ENCODE measurements around the gene DAGLA. TPM values are rescaled to one million over a fixed set of nuclear protein-coding genes. Genes with fewer than 3 reads are reported as not detected.
A peak's percentile ranks its signal among the peaks of the same experiment; 100 is the strongest.

DAGLA gene
- total and polyA plus RNA-seq, 5 experiments from 2014 or later, result 0.08 to 0.13 TPM; not detected in 3

DNA sequence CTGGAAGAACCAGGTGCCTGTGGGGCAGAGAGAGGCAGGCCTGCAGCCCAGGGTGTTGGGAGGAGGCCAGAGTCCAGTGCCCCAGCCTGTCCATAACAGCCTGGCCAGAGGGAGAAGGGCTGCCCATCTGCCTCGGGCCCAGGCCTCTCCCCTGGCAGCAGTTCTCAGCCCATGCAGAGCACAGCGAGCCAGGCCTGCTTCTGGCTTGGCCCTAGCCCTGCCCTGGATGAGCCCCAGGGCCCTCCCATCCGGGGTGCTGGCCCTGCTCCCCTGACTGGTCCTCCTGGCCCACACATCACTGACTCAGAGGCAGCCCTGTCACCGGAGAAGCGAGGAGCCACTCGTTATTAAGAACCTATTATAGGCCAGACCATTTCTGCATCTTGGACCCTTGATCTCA lies 52.5 kb downstream of the DAGLA start:
- no peaks in the 10 kb centered on the region for H3K36me3 Mint-ChIP-seq
- no peak for ATAC-seq
- no peaks in the 10 kb centered on the region for H3K27me3 Mint-ChIP-seq
- no peak for DNase-seq
- no peak overlapping the region for H3K27ac Mint-ChIP-seq
- POLR2A ChIA-PET, result interaction anchor here (0.6 to 1.2 kb wide), 2 partner anchors 38 to 52 kb away, joined by 3 to 5 read pairs; no protein-coding TSS in a partner anchor
- H3K4me1 Mint-ChIP-seq, result peaks cover 1 to 7% (median 6%) of the 10 kb centered on the region in 4 donors
- no peak overlapping the region for H3K4me3 Mint-ChIP-seq
- H3K9me3 Mint-ChIP-seq, result no peaks in the 10 kb centered on the region

DNA sequence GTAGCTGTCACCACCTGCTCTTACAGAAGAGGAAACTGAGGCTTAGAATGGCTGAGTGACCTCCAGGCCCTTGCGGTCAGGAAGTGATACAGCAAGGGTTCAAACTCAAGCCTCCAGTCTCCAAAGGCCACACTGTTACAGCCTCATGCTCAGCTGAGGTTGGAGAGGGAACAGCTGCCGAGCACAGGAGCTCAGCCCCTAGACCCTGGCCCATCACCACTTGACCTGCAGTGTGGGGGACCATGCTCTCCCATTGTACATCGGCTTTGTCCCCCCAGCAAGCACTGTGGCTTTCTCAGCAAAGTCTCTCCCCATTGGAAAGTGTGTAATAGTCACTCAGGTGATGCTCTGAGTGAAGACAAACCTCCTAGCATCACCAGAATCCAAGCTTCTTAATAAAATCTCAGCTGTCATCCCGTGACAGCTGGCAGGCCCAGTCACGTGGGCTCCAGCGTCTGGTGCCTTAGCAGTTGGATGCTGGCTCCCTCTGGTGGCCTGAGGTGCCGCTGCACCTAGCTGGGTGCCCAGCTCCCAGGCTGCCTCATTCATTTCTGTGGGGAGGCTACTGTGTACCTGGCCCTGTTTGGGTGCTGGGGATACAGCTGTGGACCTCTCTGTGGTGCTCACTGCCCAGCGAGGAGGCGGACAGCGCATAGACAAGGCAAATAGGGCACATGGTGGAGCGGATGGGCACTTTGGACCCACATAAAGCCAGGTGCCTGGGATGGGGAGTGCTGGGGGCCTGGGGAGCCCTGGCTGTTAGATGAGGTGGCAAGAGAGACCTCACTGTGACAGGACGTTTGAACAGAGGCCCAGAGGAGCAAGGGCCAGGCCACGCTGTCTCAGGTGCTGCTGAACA lies 53.2 kb downstream of the DAGLA start:
- Mint-ChIP-seq H3K9me3 (no peaks in the 10 kb centered on the region), H3K4me1 (peaks cover 1 to 7% (median 5%) of the 10 kb centered on the region in 4 donors), H3K27me3 (no peaks in the 10 kb centered on the region), H3K27ac (peak overlapping the region in 4 of 10 donors; percentile 9 to 87 (median 72)), H3K36me3 (no peaks in the 10 kb centered on the region), H3K4me3 (no peak overlapping the region)
- DNase-seq, result peak; percentile 71 to 89 (median 80)
- POLR2A ChIA-PET, result interaction anchor here (0.6 to 1.2 kb wide), 3 partner anchors 39 to 1083 kb away, joined by 3 to 8 read pairs (median 5); no protein-coding TSS in a partner anchor
- peak; percentile 99 to 100 for ATAC-seq

DNA sequence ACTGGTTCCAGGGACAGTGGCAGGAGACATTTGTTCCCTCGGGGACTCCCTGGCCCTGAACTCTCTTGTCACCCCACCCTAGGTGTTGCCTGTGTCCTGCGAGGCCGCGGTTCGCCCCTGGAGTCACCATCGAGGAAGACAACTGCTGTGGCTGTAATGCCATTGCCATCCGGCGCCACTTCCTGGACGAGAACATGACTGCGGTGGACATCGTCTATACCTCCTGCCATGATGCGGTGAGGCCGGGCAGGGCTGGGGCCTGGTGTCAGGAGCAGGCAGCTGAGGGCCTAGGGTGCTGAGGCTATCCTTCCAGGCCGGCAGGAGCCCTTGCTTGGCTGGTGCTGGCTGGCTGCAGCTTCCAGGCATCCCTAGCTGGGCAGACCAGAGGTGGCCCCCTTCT lies 54.6 kb downstream of the DAGLA start:
- Mint-ChIP-seq H3K27ac (no peak overlapping the region), H3K9me3 (no peaks in the 10 kb centered on the region), H3K4me3 (no peak overlapping the region), H3K4me1 (peaks cover 1 to 7% (median 4%) of the 10 kb centered on the region in 4 donors), H3K36me3 (no peaks in the 10 kb centered on the region), H3K27me3 (no peaks in the 10 kb centered on the region)
- no peak for ATAC-seq
- DNase-seq, result no peak
- POLR2A ChIA-PET, result no interaction called here

DNA sequence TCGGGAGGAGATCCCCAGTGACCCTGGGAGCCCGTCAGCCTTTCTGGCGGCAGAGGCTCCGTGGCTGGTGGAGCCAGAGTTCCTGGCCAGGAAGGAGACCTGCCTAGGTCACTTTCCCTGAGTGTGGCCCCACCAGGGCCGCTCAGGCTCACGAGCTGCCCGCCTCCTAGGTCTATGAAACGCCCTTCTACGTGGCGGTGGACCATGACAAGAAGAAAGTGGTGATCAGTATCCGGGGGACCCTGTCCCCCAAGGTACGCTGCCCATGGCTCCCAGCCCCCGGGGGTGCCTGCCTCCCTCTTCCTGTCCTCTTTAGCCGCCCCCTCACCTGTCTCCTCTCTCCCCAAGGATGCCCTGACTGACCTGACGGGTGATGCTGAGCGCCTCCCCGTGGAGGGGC lies 55.2 kb downstream of the DAGLA start:
- Mint-ChIP-seq H3K36me3 (no peaks in the 10 kb centered on the region), H3K4me1 (peaks cover 1 to 7% (median 4%) of the 10 kb centered on the region in 4 donors), H3K27ac (peak overlapping the region in 1 of 10 donors; percentile 44)

DNA sequence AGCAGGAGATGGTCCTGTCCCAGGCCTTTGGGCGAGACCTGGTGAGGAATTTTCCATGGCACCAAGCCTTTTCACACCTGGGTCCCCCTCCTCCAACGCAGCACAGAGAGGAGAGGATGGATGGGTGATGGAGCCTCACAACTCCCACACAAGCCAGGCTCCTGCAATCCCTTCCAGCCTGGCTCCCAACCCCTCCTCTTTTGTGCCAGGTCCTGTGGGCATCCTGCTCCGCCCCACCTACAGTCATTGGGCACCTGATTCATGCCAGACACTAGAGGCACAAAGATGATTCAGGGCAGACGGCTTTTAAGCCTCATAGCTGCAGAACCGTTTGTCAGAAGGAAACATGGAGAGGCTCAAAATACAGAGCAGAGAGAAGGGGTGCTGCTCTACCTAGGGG lies 56.1 kb downstream of the DAGLA start:
- POLR2A ChIA-PET, result no interaction called here
- H3K27ac Mint-ChIP-seq, result peak overlapping the region in 1 of 10 donors; percentile 18
- H3K4me3 Mint-ChIP-seq, result no peak overlapping the region
- no peaks in the 10 kb centered on the region for H3K36me3 Mint-ChIP-seq
- H3K4me1 Mint-ChIP-seq, result peaks cover 1 to 7% (median 4%) of the 10 kb centered on the region in 4 donors
- ATAC-seq, result no peak
- no peak for DNase-seq
- no peaks in the 10 kb centered on the region for H3K27me3 Mint-ChIP-seq
- no peaks in the 10 kb centered on the region for H3K9me3 Mint-ChIP-seq

More for the DNA sequence above, 55.2 kb downstream of the DAGLA start:
- DNase-seq (no peak), ATAC-seq (no peak)
- Mint-ChIP-seq H3K27me3 (no peaks in the 10 kb centered on the region), H3K9me3 (no peaks in the 10 kb centered on the region), H3K4me3 (no peak overlapping the region)
- POLR2A ChIA-PET, result no interaction called here

DNA sequence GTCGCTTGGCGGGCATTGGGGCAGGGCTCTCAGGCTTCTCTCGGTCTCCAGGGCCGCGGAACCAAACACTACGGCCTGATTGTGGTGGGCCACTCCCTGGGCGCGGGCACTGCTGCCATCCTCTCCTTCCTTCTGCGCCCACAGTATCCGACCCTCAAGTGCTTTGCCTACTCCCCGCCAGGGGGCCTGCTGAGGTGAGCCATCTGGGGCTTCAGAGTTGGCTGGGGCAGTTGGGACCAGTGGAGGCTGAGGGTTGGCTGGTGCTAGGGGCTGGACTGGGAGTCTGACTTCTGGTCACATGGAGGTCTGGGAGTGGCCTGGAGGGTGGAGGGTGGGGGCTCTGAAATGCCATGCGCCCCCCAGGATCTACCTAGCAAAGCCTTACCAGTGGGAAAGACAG lies 56.9 kb downstream of the DAGLA start:
- H3K27ac Mint-ChIP-seq, result no peak overlapping the region
- H3K9me3 Mint-ChIP-seq, result no peaks in the 10 kb centered on the region
- ATAC-seq, result no peak
- peaks cover 1 to 7% (median 4%) of the 10 kb centered on the region in 4 donors for H3K4me1 Mint-ChIP-seq
- H3K27me3 Mint-ChIP-seq, result no peaks in the 10 kb centered on the region
- no peak overlapping the region for H3K4me3 Mint-ChIP-seq
- no peak for DNase-seq
- POLR2A ChIA-PET, result no interaction called here
- no peaks in the 10 kb centered on the region for H3K36me3 Mint-ChIP-seq

DNA sequence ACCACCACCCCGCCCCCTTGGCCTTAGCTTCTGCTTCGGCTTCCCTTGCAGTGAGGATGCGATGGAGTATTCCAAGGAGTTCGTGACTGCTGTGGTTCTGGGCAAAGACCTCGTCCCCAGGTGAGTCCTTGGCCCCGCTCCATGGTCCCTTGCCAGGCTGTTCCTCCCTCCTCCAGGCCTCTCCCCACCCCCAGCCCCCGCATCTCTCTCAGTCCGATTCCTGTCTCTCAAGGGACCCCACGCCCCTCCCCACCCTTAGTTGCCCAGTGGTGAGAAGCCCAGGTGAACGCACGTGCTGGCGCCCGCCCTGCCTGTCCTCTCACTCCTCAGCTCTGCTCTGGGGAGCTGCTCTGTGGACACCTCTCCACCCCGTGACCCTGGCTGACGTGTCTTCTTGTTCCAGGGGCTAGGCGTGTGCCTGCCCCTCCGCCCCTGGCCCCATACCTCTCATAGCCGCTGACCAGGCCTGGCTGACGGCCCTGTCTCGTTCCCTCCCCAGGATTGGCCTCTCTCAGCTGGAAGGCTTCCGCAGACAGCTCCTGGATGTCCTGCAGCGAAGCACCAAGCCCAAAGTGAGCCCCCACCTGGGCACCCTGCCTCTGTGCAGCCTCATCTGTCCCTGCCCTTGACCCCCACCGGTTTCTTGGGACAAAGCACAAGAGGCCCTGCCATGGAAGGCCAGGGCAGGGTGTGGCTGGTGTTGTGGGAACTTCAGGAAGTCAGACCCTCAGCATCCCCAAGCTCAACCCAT lies 57.6 kb downstream of the DAGLA start:
- no peak overlapping the region for H3K4me3 Mint-ChIP-seq
- no peaks in the 10 kb centered on the region for H3K36me3 Mint-ChIP-seq

DNA sequence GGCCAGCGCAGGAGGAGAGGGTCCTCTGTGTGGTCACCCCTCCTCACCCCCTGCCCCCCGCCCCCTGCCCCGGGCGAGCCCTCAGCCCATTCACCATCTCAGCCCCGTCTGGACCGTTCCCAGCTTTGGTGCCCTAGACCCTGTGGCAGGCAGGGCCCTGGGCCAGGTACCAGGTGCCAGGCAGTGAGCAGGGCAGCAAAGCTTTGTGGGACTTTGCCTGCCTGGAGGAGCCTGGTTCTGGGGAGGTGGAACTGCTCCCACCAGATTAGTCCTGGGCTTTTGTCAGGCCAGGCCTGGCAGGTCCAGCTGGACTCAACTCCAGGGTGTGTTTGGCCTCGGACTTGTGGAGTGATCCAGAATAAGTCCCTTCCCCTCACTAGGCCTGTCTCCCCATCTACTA lies 58.6 kb downstream of the DAGLA start:
- H3K36me3 Mint-ChIP-seq, result no peaks in the 10 kb centered on the region
- DNase-seq (no peak), ATAC-seq (no peak)
- H3K27ac Mint-ChIP-seq, result peak overlapping the region in 1 of 10 donors; percentile 43
- no peaks in the 10 kb centered on the region for H3K4me1 Mint-ChIP-seq
- no peaks in the 10 kb centered on the region for H3K9me3 Mint-ChIP-seq
- POLR2A ChIA-PET, result interaction anchor here (1.2 kb wide), 1 partner anchor 10 kb away, joined by 3 read pairs; no protein-coding TSS in a partner anchor
- no peaks in the 10 kb centered on the region for H3K27me3 Mint-ChIP-seq
- H3K4me3 Mint-ChIP-seq, result no peak overlapping the region

More for the DNA sequence above, 57.6 kb downstream of the DAGLA start:
- ATAC-seq (no peak), DNase-seq (no peak)
- Mint-ChIP-seq H3K4me1 (peaks cover 1 to 7% (median 4%) of the 10 kb centered on the region in 4 donors), H3K27me3 (no peaks in the 10 kb centered on the region), H3K27ac (peak overlapping the region in 1 of 10 donors; percentile 43), H3K9me3 (no peaks in the 10 kb centered on the region)
- POLR2A ChIA-PET, result interaction anchor here (1.2 kb wide), 1 partner anchor 11 kb away, joined by 3 read pairs; no protein-coding TSS in a partner anchor

DNA sequence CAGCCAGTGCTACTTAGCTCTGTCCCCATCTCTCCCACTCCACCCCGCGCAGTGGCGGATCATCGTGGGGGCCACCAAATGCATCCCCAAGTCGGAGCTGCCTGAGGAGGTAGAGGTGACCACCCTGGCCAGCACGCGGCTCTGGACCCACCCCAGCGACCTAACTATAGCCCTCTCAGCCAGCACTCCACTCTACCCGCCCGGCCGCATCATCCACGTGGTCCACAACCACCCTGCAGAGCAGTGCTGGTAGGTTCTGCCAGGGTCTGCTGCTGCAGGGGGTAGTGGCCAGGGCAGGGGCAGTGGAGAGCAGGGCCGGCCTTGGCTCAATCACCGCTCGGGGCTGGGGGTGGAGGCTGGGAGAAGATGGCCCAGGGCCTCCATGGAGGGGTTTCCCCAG lies 59.2 kb downstream of the DAGLA start:
- H3K4me3 Mint-ChIP-seq, result no peak overlapping the region
- DNase-seq (no peak), ATAC-seq (no peak)
- POLR2A ChIA-PET, result no interaction called here
- H3K4me1 Mint-ChIP-seq, result no peaks in the 10 kb centered on the region
- H3K27me3 Mint-ChIP-seq, result no peaks in the 10 kb centered on the region
- no peaks in the 10 kb centered on the region for H3K36me3 Mint-ChIP-seq
- H3K9me3 Mint-ChIP-seq, result no peaks in the 10 kb centered on the region
- H3K27ac Mint-ChIP-seq, result no peak overlapping the region

DNA sequence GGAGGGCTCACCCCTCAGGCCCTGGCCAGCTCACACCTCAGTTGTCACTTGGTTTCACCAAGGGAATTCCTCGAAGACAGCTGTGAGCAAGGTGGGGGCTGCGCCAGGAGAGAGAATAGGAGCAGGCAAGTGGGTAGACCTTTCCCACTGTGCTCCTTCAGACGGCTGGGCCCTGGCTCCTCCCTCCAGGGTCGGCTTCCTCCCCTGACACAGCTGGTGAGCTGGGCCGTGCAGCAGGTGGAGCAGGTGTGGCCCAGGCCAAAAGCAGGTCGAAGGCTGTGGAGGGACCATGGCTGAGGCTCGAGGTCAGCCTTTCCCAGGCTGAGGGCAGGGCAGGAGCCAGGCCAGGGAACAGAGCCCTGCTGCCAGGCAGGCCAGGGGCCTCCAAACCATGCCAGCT lies 59.8 kb downstream of the DAGLA start:
- ATAC-seq (no peak), DNase-seq (no peak)
- Mint-ChIP-seq H3K4me3 (no peak overlapping the region), H3K27me3 (no peaks in the 10 kb centered on the region), H3K27ac (no peak overlapping the region), H3K4me1 (no peaks in the 10 kb centered on the region), H3K36me3 (no peaks in the 10 kb centered on the region), H3K9me3 (no peaks in the 10 kb centered on the region)
- POLR2A ChIA-PET, result no interaction called here

DNA sequence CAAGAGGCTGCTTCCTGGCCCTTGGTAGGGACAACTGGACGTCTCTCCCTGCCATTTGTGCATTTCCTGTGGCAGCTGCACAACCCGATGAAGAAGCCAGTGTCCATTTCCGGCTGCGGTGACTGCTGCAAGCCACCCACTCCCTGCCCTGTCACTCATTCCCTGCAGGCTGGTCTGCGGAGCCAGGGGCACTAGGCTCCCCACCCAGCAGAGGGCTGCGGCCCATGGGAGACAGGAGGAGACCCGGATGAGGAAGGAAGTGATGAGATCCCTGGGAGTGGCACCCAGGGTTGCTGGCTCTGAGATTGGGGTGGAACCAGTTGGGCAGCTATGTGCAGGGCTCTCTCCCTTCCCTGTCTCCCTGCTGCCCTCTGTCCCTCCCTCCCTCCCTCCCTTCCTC lies 62.2 kb downstream of the DAGLA start:
- DNase-seq (no peak), ATAC-seq (no peak)
- H3K27me3 Mint-ChIP-seq, result no peaks in the 10 kb centered on the region
- POLR2A ChIA-PET, result no interaction called here
- H3K9me3 Mint-ChIP-seq, result no peaks in the 10 kb centered on the region
- H3K4me3 Mint-ChIP-seq, result no peak overlapping the region
- no peaks in the 10 kb centered on the region for H3K36me3 Mint-ChIP-seq
- H3K4me1 Mint-ChIP-seq, result no peaks in the 10 kb centered on the region
- H3K27ac Mint-ChIP-seq, result no peak overlapping the region

DNA sequence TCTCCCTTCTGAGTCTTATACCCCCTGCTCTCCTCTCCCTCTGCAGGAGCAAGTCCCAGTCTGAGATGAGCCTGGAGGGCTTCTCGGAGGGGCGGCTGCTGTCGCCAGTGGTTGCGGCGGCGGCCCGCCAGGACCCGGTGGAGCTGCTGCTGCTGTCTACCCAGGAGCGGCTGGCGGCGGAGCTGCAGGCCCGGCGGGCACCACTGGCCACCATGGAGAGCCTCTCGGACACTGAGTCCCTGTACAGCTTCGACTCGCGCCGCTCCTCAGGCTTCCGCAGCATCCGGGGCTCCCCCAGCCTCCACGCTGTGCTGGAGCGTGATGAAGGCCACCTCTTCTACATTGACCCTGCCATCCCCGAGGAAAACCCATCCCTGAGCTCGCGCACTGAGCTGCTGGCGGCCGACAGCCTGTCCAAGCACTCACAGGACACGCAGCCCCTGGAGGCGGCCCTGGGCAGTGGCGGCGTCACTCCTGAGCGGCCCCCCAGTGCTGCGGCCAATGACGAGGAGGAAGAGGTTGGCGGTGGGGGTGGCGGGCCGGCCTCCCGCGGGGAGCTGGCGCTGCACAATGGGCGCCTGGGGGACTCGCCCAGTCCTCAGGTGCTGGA lies 63.4 kb downstream of the DAGLA start:
- H3K4me3 Mint-ChIP-seq, result no peak overlapping the region
- ATAC-seq, result no peak
- H3K9me3 Mint-ChIP-seq, result no peaks in the 10 kb centered on the region
- DNase-seq, result no peak
- H3K4me1 Mint-ChIP-seq, result no peaks in the 10 kb centered on the region
- no peaks in the 10 kb centered on the region for H3K36me3 Mint-ChIP-seq
- H3K27me3 Mint-ChIP-seq, result peaks cover 0 to 6% (median 0%) of the 10 kb centered on the region in 5 donors
- POLR2A ChIA-PET, result no interaction called here
- no peak overlapping the region for H3K27ac Mint-ChIP-seq

DNA sequence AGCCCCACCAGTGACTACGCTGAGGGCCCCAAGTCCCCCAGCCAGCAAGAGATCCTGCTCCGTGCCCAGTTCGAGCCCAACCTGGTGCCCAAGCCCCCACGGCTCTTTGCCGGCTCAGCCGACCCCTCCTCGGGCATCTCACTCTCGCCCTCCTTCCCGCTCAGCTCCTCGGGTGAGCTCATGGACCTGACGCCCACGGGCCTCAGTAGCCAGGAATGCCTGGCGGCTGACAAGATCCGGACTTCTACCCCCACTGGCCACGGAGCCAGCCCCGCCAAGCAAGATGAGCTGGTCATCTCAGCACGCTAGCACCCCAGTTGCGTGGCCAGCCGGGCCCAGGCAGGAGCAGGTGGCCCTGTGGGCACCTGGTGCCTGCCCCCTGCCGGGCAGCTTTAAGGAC lies 64.0 kb downstream of the DAGLA start:
- POLR2A ChIA-PET, result no interaction called here
- H3K27me3 Mint-ChIP-seq, result peaks cover 0 to 7% (median 1%) of the 10 kb centered on the region in 5 donors
- ATAC-seq (no peak), DNase-seq (no peak)
- no peak overlapping the region for H3K27ac Mint-ChIP-seq
- H3K4me3 Mint-ChIP-seq, result no peak overlapping the region
- no peaks in the 10 kb centered on the region for H3K36me3 Mint-ChIP-seq
- no peaks in the 10 kb centered on the region for H3K4me1 Mint-ChIP-seq
- H3K9me3 Mint-ChIP-seq, result no peaks in the 10 kb centered on the region
